SJCRH30 (cell line): ENCODE measurements around the gene PPP1R13B. TPM values are rescaled to one million over a fixed set of nuclear protein-coding genes. Genes with fewer than 3 reads are reported as not detected.

Experiments
- DNase-seq, 2 experiments: peaks; one replicate each; pipeline ENCODE4 v3.0.0-alpha.2; 2015 to 2020
- H3K27ac ChIP-seq: fragments of 250-450 bp; sonication (Bioruptor Pico); 2 replicates; pipeline ENCODE4 v1.5.1; 2020; ENCODE audit warnings: mild to moderate bottlenecking, moderate library complexity
- H3K27me3 ChIP-seq: fragments of 250-450 bp; sonication (Bioruptor Pico); 2 replicates; pipeline ENCODE4 v1.5.1; 2020; ENCODE audit warnings: mild to moderate bottlenecking, moderate library complexity
- H3K36me3 ChIP-seq: fragments of 250-450 bp; sonication (Bioruptor Pico); 2 replicates; pipeline ENCODE4 v1.5.1; 2020; ENCODE audit warnings: mild to moderate bottlenecking, moderate library complexity
- H3K4me1 ChIP-seq: fragments of 250-450 bp; sonication (Bioruptor Pico); 2 replicates; pipeline ENCODE4 v1.5.1; 2020; ENCODE audit warnings: mild to moderate bottlenecking, moderate library complexity
- H3K4me3 ChIP-seq: fragments of 250-450 bp; sonication (Bioruptor Pico); 2 replicates; pipeline ENCODE4 v1.5.1; 2020; ENCODE audit warnings: mild to moderate bottlenecking, moderate library complexity
- H3K9me3 ChIP-seq: fragments of 250-450 bp; sonication (Bioruptor Pico); replicated peaks from 2 replicates; pipeline ENCODE4 v1.5.1; 2020; ENCODE audit warnings: mild to moderate bottlenecking, moderate library complexity
- total RNA-seq: library from RNA; depleted of rRNA; stranded (reverse); fragments of >200 nt; shearing (Covaris generic); gene quantifications from 2 replicates; pipeline ENCODE4 v1.2.3, GENCODE V29; 2014

PPP1R13B gene
- total RNA-seq, 1 experiment from 2014 or later = 10.5 TPM

- H3K9me3 ChIP-seq = no peaks in the 10 kb centered on the region
- H3K36me3 ChIP-seq = peaks cover 20% of the 10 kb centered on the region
- H3K27ac ChIP-seq = no peak overlapping the region
- no peaks in the 10 kb centered on the region for H3K27me3 ChIP-seq
- no peak for DNase-seq
- H3K4me3 ChIP-seq = no peak overlapping the region
- H3K4me1 ChIP-seq = peaks cover 3% of the 10 kb centered on the region; the same call in 1 of the 2 replicates
These were observed 135.6 kb downstream of the PPP1R13B start for GRCh38 chr14:103711516-103712431.

DNA sequence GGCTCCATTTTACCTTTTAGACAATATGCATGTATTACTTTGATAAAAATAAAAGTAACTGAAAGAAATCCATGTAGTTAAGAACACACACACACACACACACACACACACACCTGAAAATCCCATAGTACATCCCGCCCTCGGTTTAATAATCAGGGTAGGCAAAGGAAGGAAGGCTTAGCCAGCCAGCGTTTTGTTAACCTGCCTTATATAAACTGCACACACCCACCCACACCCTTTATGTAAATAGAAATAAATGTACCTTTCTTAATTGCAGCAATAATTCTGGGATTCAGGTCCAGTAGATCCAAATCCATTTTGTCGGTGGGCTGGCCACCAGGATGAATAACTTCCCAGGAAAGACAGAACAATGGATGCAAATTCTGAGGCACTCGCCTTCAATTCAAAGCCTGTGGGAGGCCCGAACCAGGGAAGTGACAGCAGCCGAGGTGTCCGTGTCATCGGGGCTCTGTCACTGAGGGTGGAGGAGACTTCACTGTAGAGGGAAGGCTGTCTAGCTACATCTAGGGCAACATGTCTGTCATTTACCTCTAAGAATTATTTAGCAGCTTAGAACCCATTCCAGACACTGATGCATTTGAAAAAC is 136.5 kb downstream of the PPP1R13B start:
- no peak overlapping the region for H3K27ac ChIP-seq
- peaks cover 26% of the 10 kb centered on the region for H3K36me3 ChIP-seq
- no peaks in the 10 kb centered on the region for H3K4me1 ChIP-seq
- H3K4me3 ChIP-seq = no peak overlapping the region
- no peaks in the 10 kb centered on the region for H3K27me3 ChIP-seq
- DNase-seq = no peak
- no peaks in the 10 kb centered on the region for H3K9me3 ChIP-seq

DNA sequence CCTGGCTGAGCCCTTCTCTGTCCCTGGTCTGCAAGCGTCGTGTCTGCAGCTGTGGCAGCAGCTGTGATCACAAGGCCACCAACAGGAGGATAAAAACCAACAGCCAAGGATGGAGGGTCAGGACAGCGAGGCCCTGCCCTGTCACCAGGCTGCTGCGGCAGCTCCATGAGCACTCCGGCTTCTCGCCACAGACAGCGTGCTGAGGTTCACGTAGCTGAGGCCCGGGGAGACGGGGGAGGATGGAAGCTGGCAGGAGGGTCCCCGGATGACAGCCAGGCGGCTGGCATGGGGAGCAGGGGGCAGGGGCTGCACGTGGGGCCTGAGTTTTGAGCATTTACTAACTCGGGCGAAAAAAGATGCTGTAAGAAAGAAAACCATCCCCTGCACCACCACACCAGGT is 137.6 kb downstream of the PPP1R13B start:
- Histone ChIP-seq H3K27me3 (no peaks in the 10 kb centered on the region), H3K4me1 (no peaks in the 10 kb centered on the region), H3K9me3 (no peaks in the 10 kb centered on the region), H3K4me3 (no peak overlapping the region), H3K27ac (no peak overlapping the region), H3K36me3 (peaks cover 32% of the 10 kb centered on the region)
- DNase-seq = no peak

DNA sequence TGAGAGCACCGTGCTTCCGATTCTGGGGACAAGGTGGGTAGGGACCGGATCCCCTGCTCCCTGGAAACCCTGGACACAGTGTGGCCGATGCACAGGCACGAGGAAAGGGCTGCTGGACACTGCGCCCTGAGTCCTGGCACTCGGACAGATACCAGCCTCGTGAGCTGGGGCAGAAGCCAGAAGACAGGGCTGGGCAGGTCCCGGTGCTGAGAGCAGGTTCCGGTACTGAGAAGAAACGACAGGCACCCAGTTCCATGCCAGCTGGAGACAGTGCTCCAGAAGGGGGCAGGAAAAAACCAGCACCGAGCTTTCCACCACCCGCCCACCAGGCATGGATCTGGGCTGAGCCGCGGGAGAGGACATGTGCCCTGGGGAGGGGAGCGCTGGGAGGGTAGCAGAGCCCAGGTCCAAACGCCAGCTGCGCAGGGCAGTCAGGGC is 138.6 kb downstream of the PPP1R13B start:
- Histone ChIP-seq H3K4me3 (no peak overlapping the region), H3K4me1 (no peaks in the 10 kb centered on the region), H3K27me3 (no peaks in the 10 kb centered on the region), H3K27ac (no peak overlapping the region), H3K36me3 (peaks cover 38% of the 10 kb centered on the region), H3K9me3 (no peaks in the 10 kb centered on the region)
- DNase-seq = no peak

DNA sequence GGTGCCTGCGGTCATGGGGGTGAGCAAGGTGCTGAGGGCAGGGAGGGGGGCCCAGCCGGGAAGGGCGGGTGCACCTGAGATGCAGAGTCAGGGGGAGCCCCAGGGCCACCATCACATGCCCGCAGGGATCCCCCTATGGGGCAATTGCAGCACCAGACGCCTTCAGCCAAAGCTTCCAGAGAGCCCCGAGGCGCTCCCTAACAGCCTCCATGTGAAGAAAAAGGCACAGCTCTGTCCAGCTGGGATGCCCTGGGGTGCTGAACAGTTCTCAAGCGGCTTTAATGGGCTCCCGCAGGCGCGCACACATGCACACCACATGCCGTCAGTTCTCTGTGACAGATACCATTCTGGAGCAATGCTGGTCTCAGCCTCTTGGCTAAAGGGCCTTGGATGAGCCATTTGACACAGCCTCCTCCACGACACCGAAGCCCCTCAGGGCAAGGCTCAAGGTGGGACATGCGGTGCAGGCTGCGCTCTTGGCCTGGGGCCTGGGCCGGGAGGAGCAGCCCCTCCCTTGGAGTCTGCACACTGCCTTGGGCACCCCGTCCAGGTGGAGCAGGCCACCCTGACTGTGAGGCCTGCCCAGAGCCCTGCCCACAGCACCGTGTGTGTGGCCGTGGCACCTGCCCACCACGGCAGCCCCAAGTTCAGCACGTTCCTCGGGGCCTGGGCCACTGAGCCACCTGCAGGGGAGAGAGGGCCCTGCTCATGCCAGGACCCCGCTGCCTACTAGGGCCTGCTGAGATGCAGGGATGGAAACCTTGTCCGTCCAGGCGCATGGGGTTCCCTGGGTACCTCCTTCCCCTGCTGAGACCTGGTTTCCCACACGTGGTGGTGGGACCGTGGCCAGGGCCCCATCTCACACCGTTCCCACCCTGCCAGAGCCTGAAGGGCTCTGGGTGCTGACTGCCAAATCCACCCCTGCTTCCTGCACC is 139.8 kb downstream of the PPP1R13B start:
- no peak for DNase-seq
- H3K9me3 ChIP-seq = no peaks in the 10 kb centered on the region
- H3K27ac ChIP-seq = no peak overlapping the region
- no peaks in the 10 kb centered on the region for H3K4me1 ChIP-seq
- H3K36me3 ChIP-seq = peaks cover 45% of the 10 kb centered on the region
- no peak overlapping the region for H3K4me3 ChIP-seq
- no peaks in the 10 kb centered on the region for H3K27me3 ChIP-seq

DNA sequence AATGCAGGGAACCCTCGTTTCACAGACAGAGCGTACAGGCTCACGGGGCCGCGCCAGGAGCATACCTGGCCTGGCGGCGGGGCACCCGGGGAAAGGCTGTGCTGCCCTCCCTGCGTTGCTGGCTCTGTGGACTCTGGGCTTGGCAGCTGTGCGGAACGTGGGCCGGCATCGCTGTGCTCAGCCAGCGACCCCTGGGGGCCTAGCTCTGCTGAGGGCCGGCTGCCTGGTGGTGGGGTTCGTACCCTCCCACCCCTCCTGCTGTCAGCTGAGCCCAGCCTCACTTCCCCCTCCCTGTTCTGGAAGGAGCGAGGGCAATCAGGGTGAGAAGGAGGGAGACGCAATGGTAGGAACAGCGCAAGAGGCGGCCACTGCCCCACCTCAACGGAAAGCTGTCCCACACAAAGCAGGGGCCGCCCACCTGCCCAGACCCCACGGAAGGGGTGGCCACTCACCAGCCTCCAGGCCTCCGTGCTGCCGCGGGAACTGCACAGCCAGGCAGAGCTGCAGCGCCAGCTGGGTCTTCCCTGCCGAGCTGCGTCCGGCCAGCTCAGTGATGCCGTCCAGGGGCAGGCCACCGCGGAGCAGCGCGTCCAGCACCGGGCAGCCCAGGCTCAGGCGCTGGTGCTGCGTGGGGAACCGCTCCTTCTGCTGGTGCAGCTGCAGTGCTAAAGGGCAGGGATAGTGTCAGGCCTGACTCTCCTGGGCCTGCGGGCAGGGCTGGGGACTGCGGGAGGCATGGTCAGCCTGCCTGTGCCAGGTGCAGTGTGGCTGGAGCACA is 140.6 kb downstream of the PPP1R13B start:
- Histone ChIP-seq H3K4me1 (no peaks in the 10 kb centered on the region), H3K4me3 (no peak overlapping the region), H3K27me3 (no peaks in the 10 kb centered on the region), H3K9me3 (no peaks in the 10 kb centered on the region), H3K27ac (no peak overlapping the region), H3K36me3 (peaks cover 52% of the 10 kb centered on the region)
- DNase-seq = no peak

DNA sequence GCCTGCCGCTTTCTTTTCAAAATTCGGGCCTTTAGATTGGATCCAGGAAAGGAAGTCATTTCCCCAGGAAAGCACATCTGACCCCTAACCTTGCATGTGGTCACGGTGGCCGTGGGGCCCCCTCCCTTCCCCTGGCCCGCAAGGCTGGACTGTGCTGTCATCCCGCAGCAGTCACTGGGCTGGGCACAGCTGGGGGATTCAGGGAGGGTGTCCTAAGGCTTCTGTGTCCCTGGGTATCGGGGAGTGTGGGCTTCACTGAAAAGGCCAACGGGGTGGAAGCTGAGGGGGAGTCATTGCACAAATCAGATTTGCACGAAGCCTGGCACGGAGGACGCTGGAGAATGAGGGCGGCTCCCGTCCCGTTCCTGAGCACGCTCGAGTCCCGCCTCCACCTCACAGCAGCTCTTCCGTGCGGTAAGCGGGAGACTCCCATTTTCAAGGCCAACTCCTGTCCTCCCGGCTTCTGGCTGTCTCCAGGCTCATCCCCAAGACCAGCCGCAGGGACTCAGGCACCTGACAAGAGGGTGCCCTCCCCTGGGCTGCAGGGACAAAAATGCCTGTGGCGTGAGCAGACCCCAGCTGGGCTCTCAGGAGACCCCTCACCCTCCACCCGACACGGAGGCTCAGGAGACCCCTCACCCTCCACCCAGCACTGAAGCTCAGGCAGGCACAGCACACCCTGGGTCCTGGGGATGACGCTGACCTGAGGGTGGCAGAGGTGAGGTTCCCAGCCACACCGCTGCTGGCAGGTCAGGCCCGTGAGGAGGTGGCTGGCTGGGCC is 141.7 kb downstream of the PPP1R13B start:
- H3K27ac ChIP-seq = no peak overlapping the region
- H3K27me3 ChIP-seq = no peaks in the 10 kb centered on the region
- H3K9me3 ChIP-seq = no peaks in the 10 kb centered on the region
- no peak overlapping the region for H3K4me3 ChIP-seq
- peaks cover 52% of the 10 kb centered on the region for H3K36me3 ChIP-seq
- H3K4me1 ChIP-seq = no peaks in the 10 kb centered on the region
- no peak for DNase-seq

- no peak overlapping the region for H3K4me3 ChIP-seq
- H3K36me3 ChIP-seq = peaks cover 55% of the 10 kb centered on the region
- H3K4me1 ChIP-seq = no peaks in the 10 kb centered on the region
- DNase-seq = no peak
- H3K9me3 ChIP-seq = no peaks in the 10 kb centered on the region
- no peaks in the 10 kb centered on the region for H3K27me3 ChIP-seq
- no peak overlapping the region for H3K27ac ChIP-seq
These were observed 142.3 kb downstream of the PPP1R13B start for GRCh38 chr14:103705118-103705503.

DNA sequence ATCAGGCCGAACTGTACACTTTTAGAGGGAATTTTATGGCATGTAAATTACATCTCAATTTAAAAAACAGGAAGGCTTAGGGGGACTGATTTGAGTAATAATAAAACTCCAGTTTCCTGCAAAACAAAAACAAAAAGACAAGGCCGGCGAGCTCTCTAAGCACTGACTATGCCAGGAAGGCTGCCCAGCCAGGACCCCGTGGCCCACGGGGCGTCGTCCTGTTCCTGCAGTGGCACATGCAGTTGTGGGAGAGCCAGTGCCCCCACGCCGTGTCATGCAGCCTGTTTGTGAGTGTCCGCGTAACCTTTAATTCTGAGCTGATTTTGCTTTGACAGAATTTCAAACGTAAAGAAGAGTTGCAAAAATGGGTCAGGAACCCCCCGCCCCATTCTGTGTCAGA is 142.7 kb downstream of the PPP1R13B start:
- DNase-seq = no peak
- H3K27ac ChIP-seq = no peak overlapping the region
- H3K4me1 ChIP-seq = no peaks in the 10 kb centered on the region
- peaks cover 55% of the 10 kb centered on the region for H3K36me3 ChIP-seq
- no peaks in the 10 kb centered on the region for H3K27me3 ChIP-seq
- H3K4me3 ChIP-seq = no peak overlapping the region
- no peaks in the 10 kb centered on the region for H3K9me3 ChIP-seq

DNA sequence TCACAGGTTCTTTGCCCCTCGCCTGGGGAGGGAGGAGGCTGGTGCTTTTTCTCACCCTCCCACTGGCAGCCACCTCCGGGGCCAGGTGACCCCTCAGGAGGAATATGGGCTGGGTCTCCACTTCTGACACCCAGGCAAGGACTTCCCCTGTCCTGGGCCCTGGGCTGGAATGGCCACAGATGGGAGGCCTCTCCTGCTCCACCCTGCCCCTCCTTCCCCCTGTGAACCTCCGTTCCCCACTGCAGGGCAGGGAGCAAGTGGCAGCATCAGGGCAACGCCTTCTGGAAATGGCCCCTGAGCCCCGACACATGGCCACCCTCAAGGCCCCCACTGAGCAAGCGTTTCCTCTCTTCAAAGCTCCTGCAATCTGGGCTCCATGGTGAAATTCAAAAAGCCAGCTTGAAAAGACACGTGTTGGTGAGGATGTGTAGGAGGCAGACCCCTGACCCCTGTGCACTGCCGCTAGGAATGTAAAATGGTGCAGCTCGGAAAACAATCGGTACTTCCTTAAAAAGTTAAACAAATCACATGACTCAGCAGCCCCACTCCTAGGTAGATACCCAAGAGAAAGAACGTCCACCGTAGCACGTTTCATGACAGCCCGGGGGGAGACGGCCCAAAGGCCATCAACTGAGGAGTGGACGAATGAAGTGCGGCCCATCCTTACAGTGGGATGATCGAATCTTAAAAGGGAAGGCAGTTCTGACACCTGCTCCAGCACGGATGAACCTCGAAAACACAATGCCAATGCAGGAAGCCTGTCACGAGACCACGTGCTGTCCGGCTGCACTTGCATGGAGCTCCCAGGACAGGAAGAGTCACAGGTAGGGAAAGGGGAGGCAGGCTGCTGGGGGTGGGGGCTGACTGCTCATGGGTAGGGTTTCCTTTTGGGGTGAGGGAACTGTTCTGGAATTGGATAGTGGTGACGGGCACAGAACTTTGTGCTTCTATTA is 143.7 kb downstream of the PPP1R13B start:
- no peak for DNase-seq
- Histone ChIP-seq H3K4me3 (no peak overlapping the region), H3K9me3 (no peaks in the 10 kb centered on the region), H3K27ac (no peak overlapping the region), H3K36me3 (peaks cover 58% of the 10 kb centered on the region), H3K4me1 (no peaks in the 10 kb centered on the region), H3K27me3 (no peaks in the 10 kb centered on the region)

GRCh38 chr14:103702497-103703432 is 144.6 kb downstream of the PPP1R13B start:
- Histone ChIP-seq H3K27ac (no peak overlapping the region), H3K4me1 (peaks cover 3% of the 10 kb centered on the region; the same call in 1 of the 2 replicates), H3K36me3 (peaks cover 58% of the 10 kb centered on the region), H3K4me3 (no peak overlapping the region), H3K27me3 (no peaks in the 10 kb centered on the region), H3K9me3 (no peaks in the 10 kb centered on the region)
- DNase-seq = no peak

GRCh38 chr14:103702095-103702494 is 145.3 kb downstream of the PPP1R13B start:
- Histone ChIP-seq H3K4me1 (peaks cover 10% of the 10 kb centered on the region), H3K36me3 (peaks cover 60% of the 10 kb centered on the region), H3K9me3 (no peaks in the 10 kb centered on the region), H3K27ac (no peak overlapping the region), H3K27me3 (no peaks in the 10 kb centered on the region), H3K4me3 (no peak overlapping the region)
- DNase-seq = no peak
